Skeletal muscle tissue (tissue), 4 donors: ENCODE data around the gene ITFG2. TPM values are rescaled to one million over a fixed set of nuclear protein-coding genes. Genes with fewer than 3 reads are reported as not detected.

ENCODE experiments used
- H3K27ac ChIP-seq: one replicate; pipeline ENCODE4 v1.7.0; 2013; ENCODE audit warnings: mild to moderate bottlenecking, low read depth, low read length, inconsistent platforms
- H3K27me3 ChIP-seq, 3 donors: one replicate each; pipeline ENCODE4 v1.7.0; 2013; ENCODE audit warnings: low read length in 3 of 3; ENCODE audit not compliant: control insufficient read depth in 3 of 3, insufficient read depth in 3 of 3
- H3K36me3 ChIP-seq, 3 donors: one replicate each; pipeline ENCODE4 v1.7.0; 2013; ENCODE audit warnings: low read length in 3 of 3; ENCODE audit not compliant: control insufficient read depth in 3 of 3, insufficient read depth in 3 of 3
- H3K4me1 ChIP-seq, 3 donors: one replicate each; pipeline ENCODE4 v1.7.0; 2013; ENCODE audit warnings: low read length in 3 of 3, mild to moderate bottlenecking in 3 of 3; ENCODE audit not compliant: control insufficient read depth in 3 of 3, insufficient read depth in 3 of 3
- H3K4me3 ChIP-seq, 3 donors: one replicate each; pipeline ENCODE4 v1.7.0; 2013; ENCODE audit warnings: low read length in 3 of 3
- H3K9ac ChIP-seq, 3 donors: one replicate each; pipeline ENCODE4 v1.7.0; 2013; ENCODE audit warnings: low read length in 3 of 3, mild to moderate bottlenecking in 3 of 3, moderate library complexity in 2 of 3, low read depth in 1 of 3
- H3K9me3 ChIP-seq, 3 donors: one replicate each; pipeline ENCODE4 v1.7.0; 2013; ENCODE audit warnings: low read length in 3 of 3; ENCODE audit not compliant: control insufficient read depth in 3 of 3
- total RNA-seq: library from RNA; depleted of rRNA; stranded (reverse); fragments of >200 nt; gene quantifications from one replicate; pipeline ENCODE4 v1.2.3, GENCODE V29; 2014
- donor health status: Osteomylitis.

The ITFG2 gene
- total RNA-seq, 1 donor from 2014 or later, result 18.8 TPM

- Histone ChIP-seq H3K27ac (no peak overlapping the region), H3K36me3 (peaks cover 0 to 2% (median 0%) of the 10 kb centered on the region in 3 donors), H3K27me3 (no peaks in the 10 kb centered on the region)
These were observed 37.0 kb upstream of the ITFG2 start for GRCh38 chr12:2775431-2775830.

GRCh38 chr12:2776129-2776806 lies 36.2 kb upstream of the ITFG2 start:
- Histone ChIP-seq H3K9ac (no peak overlapping the region), H3K9me3 (no peaks in the 10 kb centered on the region), H3K4me1 (no peaks in the 10 kb centered on the region), H3K4me3 (no peak overlapping the region), H3K36me3 (peaks cover 0 to 2% (median 0%) of the 10 kb centered on the region in 3 donors), H3K27me3 (no peaks in the 10 kb centered on the region), H3K27ac (no peak overlapping the region)

More at GRCh38 chr12:2775431-2775830, 37.0 kb upstream of the ITFG2 start:
- Histone ChIP-seq H3K9ac (no peak overlapping the region), H3K4me3 (no peak overlapping the region), H3K4me1 (no peaks in the 10 kb centered on the region), H3K9me3 (no peaks in the 10 kb centered on the region)

GRCh38 chr12:2779281-2779680 lies 33.2 kb upstream of the ITFG2 start:
- no peak overlapping the region for H3K4me3 ChIP-seq
- H3K36me3 ChIP-seq, result no peaks in the 10 kb centered on the region
- no peaks in the 10 kb centered on the region for H3K9me3 ChIP-seq
- peaks cover 4 to 8% (median 7%) of the 10 kb centered on the region in 3 donors for H3K4me1 ChIP-seq
- peaks cover 0 to 3% (median 0%) of the 10 kb centered on the region in 3 donors for H3K27me3 ChIP-seq
- no peak overlapping the region for H3K9ac ChIP-seq
- no peak overlapping the region for H3K27ac ChIP-seq

- Histone ChIP-seq H3K36me3 (no peaks in the 10 kb centered on the region), H3K4me1 (peaks cover 4 to 9% (median 7%) of the 10 kb centered on the region in 3 donors), H3K9me3 (no peaks in the 10 kb centered on the region), H3K4me3 (peak overlapping the region; percentile 44 to 77 (median 69)), H3K9ac (peak overlapping the region in 1 of 3 donors; percentile 60), H3K27ac (no peak overlapping the region), H3K27me3 (peaks cover 0 to 3% (median 0%) of the 10 kb centered on the region in 3 donors)
These were observed 28.4 kb upstream of the ITFG2 start for GRCh38 chr12:2783936-2784600.

- H3K27me3 ChIP-seq, result peaks cover 0 to 3% (median 0%) of the 10 kb centered on the region in 3 donors
- no peaks in the 10 kb centered on the region for H3K36me3 ChIP-seq
- no peaks in the 10 kb centered on the region for H3K9me3 ChIP-seq
- H3K9ac ChIP-seq, result no peak overlapping the region
- no peak overlapping the region for H3K4me3 ChIP-seq
- H3K4me1 ChIP-seq, result peaks cover 4 to 9% (median 7%) of the 10 kb centered on the region in 3 donors
- no peak overlapping the region for H3K27ac ChIP-seq
These were observed 27.5 kb upstream of the ITFG2 start for GRCh38 chr12:2785017-2785416.

GRCh38 chr12:2791089-2791488 lies 21.4 kb upstream of the ITFG2 start:
- H3K27ac ChIP-seq, result no peak overlapping the region
- H3K36me3 ChIP-seq, result no peaks in the 10 kb centered on the region
- H3K9me3 ChIP-seq, result no peaks in the 10 kb centered on the region
- H3K9ac ChIP-seq, result no peak overlapping the region
- H3K4me3 ChIP-seq, result no peak overlapping the region
- peaks cover 3 to 7% (median 6%) of the 10 kb centered on the region in 3 donors for H3K4me1 ChIP-seq
- no peaks in the 10 kb centered on the region for H3K27me3 ChIP-seq

GRCh38 chr12:2792671-2793500 lies 19.6 kb upstream of the ITFG2 start:
- H3K4me3 ChIP-seq, result no peak overlapping the region
- no peak overlapping the region for H3K27ac ChIP-seq
- no peak overlapping the region for H3K9ac ChIP-seq
- peaks cover 21 to 23% (median 22%) of the 10 kb centered on the region in 3 donors for H3K4me1 ChIP-seq
- H3K36me3 ChIP-seq, result peaks cover 6 to 10% (median 10%) of the 10 kb centered on the region in 3 donors
- no peaks in the 10 kb centered on the region for H3K9me3 ChIP-seq
- no peaks in the 10 kb centered on the region for H3K27me3 ChIP-seq

GRCh38 chr12:2793561-2793960 lies 18.9 kb upstream of the ITFG2 start:
- Histone ChIP-seq H3K9ac (no peak overlapping the region), H3K36me3 (peaks cover 10 to 16% (median 15%) of the 10 kb centered on the region in 3 donors), H3K27me3 (no peaks in the 10 kb centered on the region), H3K27ac (no peak overlapping the region), H3K4me3 (no peak overlapping the region), H3K4me1 (peaks cover 22 to 26% (median 24%) of the 10 kb centered on the region in 3 donors), H3K9me3 (no peaks in the 10 kb centered on the region)

GRCh38 chr12:2794191-2794735 lies 18.2 kb upstream of the ITFG2 start:
- Histone ChIP-seq H3K4me1 (peaks cover 22 to 26% (median 24%) of the 10 kb centered on the region in 3 donors), H3K9me3 (no peaks in the 10 kb centered on the region), H3K27me3 (no peaks in the 10 kb centered on the region), H3K27ac (no peak overlapping the region), H3K4me3 (peak overlapping the region; percentile 57 to 78 (median 77)), H3K9ac (peak overlapping the region; percentile 12 to 86 (median 60)), H3K36me3 (peaks cover 17 to 23% (median 22%) of the 10 kb centered on the region in 3 donors)
